Parathyroid adenoma (tissue), 2 donors: ENCODE data around the gene FKBP14.

Source experiments
- H2AFZ ChIP-seq: fragments of 300-600 bp; sonication (generic); one replicate; pipeline ENCODE4 v1.7.0; 2017; ENCODE audit warnings: antibody characterized with exemption, mild to moderate bottlenecking
- H3K27ac ChIP-seq: fragments of 300-600 bp; sonication (generic); one replicate; pipeline ENCODE4 v1.7.0; 2017
- H3K27me3 ChIP-seq: fragments of 300-600 bp; sonication (generic); one replicate; pipeline ENCODE4 v1.7.0; 2017; ENCODE audit warnings: low read length; ENCODE audit not compliant: control insufficient read depth, insufficient read depth
- H3K36me3 ChIP-seq: fragments of 300-600 bp; sonication (generic); one replicate; pipeline ENCODE4 v1.7.0; 2017; ENCODE audit warnings: low read length; ENCODE audit not compliant: control insufficient read depth, insufficient read depth
- H3K4me1 ChIP-seq: fragments of 300-600 bp; sonication (generic); one replicate; pipeline ENCODE4 v1.7.0; 2017; ENCODE audit warnings: control low read depth
- H3K4me2 ChIP-seq: fragments of 300-600 bp; sonication (generic); one replicate; pipeline ENCODE4 v1.7.0; 2017; ENCODE audit warnings: low read length
- H3K4me3 ChIP-seq: fragments of 300-600 bp; sonication (generic); one replicate; pipeline ENCODE4 v1.7.0; 2017; ENCODE audit warnings: low read depth, low read length
- H3K79me2 ChIP-seq: fragments of 300-600 bp; sonication (generic); one replicate; pipeline ENCODE4 v1.7.0; 2017; ENCODE audit warnings: control low read depth
- H3K9ac ChIP-seq: fragments of 300-600 bp; sonication (generic); one replicate; pipeline ENCODE4 v1.7.0; 2017; ENCODE audit warnings: mild to moderate bottlenecking
- H3K9me3 ChIP-seq: fragments of 300-600 bp; sonication (generic); one replicate; pipeline ENCODE4 v1.7.0; 2017; ENCODE audit warnings: low read length; ENCODE audit not compliant: control insufficient read depth
- TF ChIP-seq, protein P1 (sequence below): fragments of 300-600 bp; sonication (generic); IDR thresholded peaks from one replicate; pipeline ENCODE4 v1.7.0; 2017; ENCODE audit warnings: antibody characterized with exemption, mild to moderate bottlenecking
- donor health status: primary hyperparathyroidism.

The FKBP14 gene

DNA sequence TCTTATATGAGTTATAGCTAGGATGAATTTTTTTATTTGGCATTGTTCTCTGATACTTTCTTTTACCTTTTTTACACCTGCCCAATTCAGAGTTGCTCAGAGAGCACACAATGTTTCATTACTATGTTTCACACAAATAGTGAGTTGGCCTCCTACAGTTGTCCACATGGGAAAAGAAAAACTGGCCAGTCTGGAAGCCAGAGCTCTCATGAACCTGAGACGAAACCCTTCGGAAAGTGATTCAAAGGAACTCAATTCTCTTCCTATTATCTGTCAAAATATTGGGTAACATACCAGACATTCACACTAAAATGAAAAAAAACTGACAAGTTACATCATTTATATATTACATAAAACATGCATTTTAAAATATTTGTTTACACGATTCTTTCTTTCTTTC, 52.2 kb downstream of the FKBP14 start:
- Histone ChIP-seq H3K79me2 (peaks cover 18% of the 10 kb centered on the region), H3K9me3 (no peaks in the 10 kb centered on the region), H3K4me1 (peaks cover 16% of the 10 kb centered on the region), H3K27me3 (no peaks in the 10 kb centered on the region), H3K4me2 (no peak overlapping the region), H3K36me3 (no peaks in the 10 kb centered on the region), H3K4me3 (no peak overlapping the region), H2AFZ (no peak overlapping the region), H3K27ac (no peak overlapping the region), H3K9ac (no peak overlapping the region)
- TF ChIP-seq, protein P1, sequence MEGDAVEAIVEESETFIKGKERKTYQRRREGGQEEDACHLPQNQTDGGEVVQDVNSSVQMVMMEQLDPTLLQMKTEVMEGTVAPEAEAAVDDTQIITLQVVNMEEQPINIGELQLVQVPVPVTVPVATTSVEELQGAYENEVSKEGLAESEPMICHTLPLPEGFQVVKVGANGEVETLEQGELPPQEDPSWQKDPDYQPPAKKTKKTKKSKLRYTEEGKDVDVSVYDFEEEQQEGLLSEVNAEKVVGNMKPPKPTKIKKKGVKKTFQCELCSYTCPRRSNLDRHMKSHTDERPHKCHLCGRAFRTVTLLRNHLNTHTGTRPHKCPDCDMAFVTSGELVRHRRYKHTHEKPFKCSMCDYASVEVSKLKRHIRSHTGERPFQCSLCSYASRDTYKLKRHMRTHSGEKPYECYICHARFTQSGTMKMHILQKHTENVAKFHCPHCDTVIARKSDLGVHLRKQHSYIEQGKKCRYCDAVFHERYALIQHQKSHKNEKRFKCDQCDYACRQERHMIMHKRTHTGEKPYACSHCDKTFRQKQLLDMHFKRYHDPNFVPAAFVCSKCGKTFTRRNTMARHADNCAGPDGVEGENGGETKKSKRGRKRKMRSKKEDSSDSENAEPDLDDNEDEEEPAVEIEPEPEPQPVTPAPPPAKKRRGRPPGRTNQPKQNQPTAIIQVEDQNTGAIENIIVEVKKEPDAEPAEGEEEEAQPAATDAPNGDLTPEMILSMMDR: no peak

DNA sequence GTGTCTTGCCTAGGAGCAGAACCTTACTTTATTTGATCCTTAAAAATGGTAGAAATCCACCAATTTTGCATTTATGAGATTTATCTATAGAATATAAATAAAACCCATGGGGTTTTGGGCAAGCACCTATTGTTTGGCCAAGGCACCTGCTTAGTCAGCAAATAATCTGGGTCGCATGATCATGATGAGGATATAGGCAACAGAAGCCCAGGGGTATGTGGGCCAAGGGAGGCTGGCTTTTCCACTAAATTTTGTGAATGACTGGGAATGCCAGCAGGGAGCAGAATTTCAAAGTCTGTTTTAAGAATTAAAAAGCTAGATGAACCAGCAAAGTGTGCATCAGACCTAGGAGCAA, 54.2 kb downstream of the FKBP14 start:
- Histone ChIP-seq H3K9ac (no peak overlapping the region), H3K79me2 (peaks cover 14% of the 10 kb centered on the region), H3K4me2 (no peak overlapping the region), H3K9me3 (no peaks in the 10 kb centered on the region), H3K4me3 (no peak overlapping the region), H2AFZ (no peak overlapping the region), H3K27ac (no peak overlapping the region), H3K27me3 (no peaks in the 10 kb centered on the region), H3K4me1 (peaks cover 16% of the 10 kb centered on the region), H3K36me3 (no peaks in the 10 kb centered on the region)
- TF ChIP-seq, protein P1: no peak

DNA sequence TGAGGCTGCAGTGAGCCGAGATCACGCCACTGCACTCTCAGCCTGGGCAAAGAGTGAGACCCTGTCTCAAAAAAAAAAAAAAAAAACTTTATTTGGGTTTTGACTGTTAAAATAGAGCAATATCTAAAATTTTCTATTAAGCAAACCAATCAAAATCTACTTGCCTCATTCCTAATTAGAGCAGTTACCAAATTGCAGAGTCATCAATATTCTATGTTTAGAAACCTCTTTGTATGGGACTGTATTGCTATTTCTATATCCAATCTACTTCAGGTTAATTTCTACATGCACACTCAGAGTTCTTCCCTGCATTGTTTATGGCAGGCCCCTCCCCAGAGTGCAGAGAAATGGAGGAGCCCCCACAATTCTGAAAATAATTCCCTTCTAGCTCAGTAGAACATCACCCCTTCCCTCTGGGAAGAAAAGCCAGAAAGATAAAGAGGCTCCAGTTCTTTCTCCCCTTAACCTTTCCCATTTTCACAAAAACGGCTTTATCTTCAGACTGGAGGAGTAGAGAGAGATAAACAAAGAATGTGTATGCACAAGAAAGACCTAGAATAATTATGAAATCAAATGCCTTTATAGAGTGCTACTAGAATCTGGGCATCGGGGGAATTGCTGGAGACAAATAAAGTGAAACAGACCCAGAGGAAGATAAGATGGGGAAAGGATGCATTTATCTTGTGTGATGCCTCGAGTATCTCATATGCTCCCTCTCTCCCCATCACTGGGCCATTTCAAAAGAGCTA, 54.8 kb downstream of the FKBP14 start:
- Histone ChIP-seq H3K27me3 (no peaks in the 10 kb centered on the region), H3K36me3 (no peaks in the 10 kb centered on the region), H3K4me3 (no peak overlapping the region), H3K79me2 (peaks cover 14% of the 10 kb centered on the region), H2AFZ (no peak overlapping the region), H3K9me3 (no peaks in the 10 kb centered on the region), H3K4me2 (no peak overlapping the region), H3K9ac (no peak overlapping the region), H3K27ac (no peak overlapping the region), H3K4me1 (peaks cover 14% of the 10 kb centered on the region)
- TF ChIP-seq, protein P1: no peak

DNA sequence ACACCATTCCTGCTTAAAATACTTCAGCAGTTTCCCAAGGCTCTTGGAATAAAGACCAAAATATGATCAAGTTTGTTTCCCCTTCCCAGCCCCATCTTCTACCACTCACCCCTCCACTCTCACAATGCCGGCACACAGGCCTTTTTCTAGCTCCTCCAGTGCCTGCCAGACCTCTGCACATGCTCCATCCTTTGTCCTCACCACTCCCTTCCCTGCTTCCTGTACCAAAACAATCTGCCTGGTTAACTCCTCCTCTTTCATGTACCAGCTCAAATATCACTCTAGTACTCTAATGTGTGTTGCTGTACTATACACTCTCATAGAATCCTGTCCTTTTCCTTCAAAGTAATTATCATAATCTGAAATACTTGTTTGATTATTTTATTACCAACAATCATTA, 56.3 kb downstream of the FKBP14 start:
- no peaks in the 10 kb centered on the region for H3K27me3 ChIP-seq
- TF ChIP-seq, protein P1: no peak
- no peak overlapping the region for H3K27ac ChIP-seq
- H3K36me3 ChIP-seq: no peaks in the 10 kb centered on the region
- no peak overlapping the region for H3K4me2 ChIP-seq
- H3K79me2 ChIP-seq: peaks cover 5% of the 10 kb centered on the region
- no peak overlapping the region for H2AFZ ChIP-seq
- no peak overlapping the region for H3K9ac ChIP-seq
- no peaks in the 10 kb centered on the region for H3K9me3 ChIP-seq
- peaks cover 11% of the 10 kb centered on the region for H3K4me1 ChIP-seq
- H3K4me3 ChIP-seq: no peak overlapping the region

DNA sequence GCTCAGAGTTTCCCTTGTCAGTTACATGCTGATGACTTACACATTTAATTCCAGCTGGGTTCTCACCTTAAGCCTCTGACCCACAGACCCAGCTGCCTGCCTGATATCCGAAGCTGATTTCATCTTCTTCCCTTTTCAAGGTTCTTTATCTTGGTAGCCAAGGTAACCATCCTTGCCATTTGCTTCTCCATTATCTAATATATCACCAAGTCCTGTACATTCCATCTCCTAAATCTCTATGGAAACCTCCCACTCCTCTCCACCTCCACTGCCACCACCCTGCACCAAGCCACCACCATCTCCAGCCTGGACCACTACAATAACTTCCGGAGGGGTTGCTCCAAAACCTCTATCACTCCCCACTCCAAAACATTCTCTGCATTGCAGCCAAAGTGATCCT, 56.8 kb downstream of the FKBP14 start:
- H3K4me1 ChIP-seq: peaks cover 11% of the 10 kb centered on the region
- H3K27ac ChIP-seq: no peak overlapping the region
- no peaks in the 10 kb centered on the region for H3K36me3 ChIP-seq
- H2AFZ ChIP-seq: no peak overlapping the region
- peaks cover 5% of the 10 kb centered on the region for H3K79me2 ChIP-seq
- no peaks in the 10 kb centered on the region for H3K9me3 ChIP-seq
- no peak overlapping the region for H3K9ac ChIP-seq
- TF ChIP-seq, protein P1: no peak
- H3K27me3 ChIP-seq: no peaks in the 10 kb centered on the region
- H3K4me3 ChIP-seq: no peak overlapping the region
- H3K4me2 ChIP-seq: no peak overlapping the region
